Endodermal cell (in vitro differentiated cells): Measurements from ENCODE around the gene CDC14A. TPM values are rescaled to one million over a fixed set of nuclear protein-coding genes. Genes with fewer than 3 reads are reported as not detected.

ENCODE experiments used
- DNase-seq: peaks from one replicate; pipeline ENCODE4 v3.0.0-alpha.2; 2017
- H3K27ac ChIP-seq: 2 replicates; pipeline ENCODE4 v1.5.1; 2013; ENCODE audit warnings: mild to moderate bottlenecking, low read depth, low read length, moderate library complexity
- H3K27me3 ChIP-seq: 2 replicates; pipeline ENCODE4 v1.6.1; 2013; ENCODE audit warnings: mild to moderate bottlenecking, low read length, moderate library complexity; ENCODE audit not compliant: insufficient read depth, control insufficient read depth, poor library complexity, severe bottlenecking
- H3K36me3 ChIP-seq: 2 replicates; pipeline ENCODE4 v1.7.0; 2013; ENCODE audit warnings: mild to moderate bottlenecking, low read length, moderate library complexity; ENCODE audit not compliant: control insufficient read depth, insufficient read depth
- H3K4me1 ChIP-seq: one replicate; pipeline ENCODE4 v1.7.0; 2013; ENCODE audit warnings: low read length; ENCODE audit not compliant: control insufficient read depth, insufficient read depth
- H3K4me3 ChIP-seq: 2 replicates; pipeline ENCODE4 v1.5.1; 2013; ENCODE audit warnings: mild to moderate bottlenecking, low read length, moderate library complexity
- H3K9ac ChIP-seq: 2 replicates; pipeline ENCODE4 v1.6.1; 2013; ENCODE audit warnings: mild to moderate bottlenecking, low read length, moderate library complexity; ENCODE audit not compliant: poor library complexity, severe bottlenecking; ENCODE audit errors: extremely low read depth
- H3K9me3 ChIP-seq: 2 replicates; pipeline ENCODE4 v1.6.1; 2013; ENCODE audit warnings: mild to moderate bottlenecking, low read length, moderate library complexity; ENCODE audit not compliant: control insufficient read depth
- H3K27ac Mint-ChIP-seq: 2 replicates; pipeline ENCODE4 v1.8.0; 2020; ENCODE audit warnings: mixed read lengths
- H3K27me3 Mint-ChIP-seq: 2 replicates; pipeline ENCODE4 v1.8.0; 2021; ENCODE audit warnings: mild to moderate bottlenecking, mixed read lengths; ENCODE audit not compliant: insufficient read depth
- H3K36me3 Mint-ChIP-seq: 2 replicates; pipeline ENCODE4 v1.8.0; 2020; ENCODE audit warnings: low read depth, mixed read lengths
- H3K4me1 Mint-ChIP-seq: 2 replicates; pipeline ENCODE4 v1.8.0; 2020; ENCODE audit warnings: mixed read lengths
- H3K4me3 Mint-ChIP-seq: 2 replicates; pipeline ENCODE4 v1.8.0; 2020; ENCODE audit warnings: mild to moderate bottlenecking, moderate library complexity, mixed read lengths
- H3K9me3 Mint-ChIP-seq: 2 replicates; pipeline ENCODE4 v1.8.0; 2020; ENCODE audit warnings: mild to moderate bottlenecking, mixed read lengths
- WGBS, 2 experiments: methylation state at CpG; one replicate each; pipeline versions ENCODE4 v1.1.5 to v1.1.7; 2013; ENCODE audit warnings: missing lambda C conversion rate in 2 of 2, mixed read lengths in 1 of 2; ENCODE audit not compliant: insufficient coverage in 1 of 2, insufficient read length in 1 of 2; 5-methylcytosine and 5-hydroxymethylcytosine counted together
- total RNA-seq, 2 donors: library from RNA; stranded (reverse); fragmentation: NEBNext Ultra II Directional in 1 of 2; extraction: Animal tissue kit (Norgen Biotek cat#: 25700) in 1 of 2; gene quantifications; 2 replicates in 1 of 2; 3 replicates in 1 of 2; pipeline ENCODE4 v1.2.1, GENCODE V29; 2021
- TF ChIP-seq, protein P1 (sequence below): fragments of 200-600 bp; sonication (generic); conservative IDR thresholded peaks from 2 replicates; pipeline ENCODE4 v1.5.0; 2021; ENCODE audit warnings: antibody characterized with exemption, mild to moderate bottlenecking

CDC14A gene
- total RNA-seq, 2 donors from 2014 or later, result 14.5 to 17.6 TPM

DNA sequence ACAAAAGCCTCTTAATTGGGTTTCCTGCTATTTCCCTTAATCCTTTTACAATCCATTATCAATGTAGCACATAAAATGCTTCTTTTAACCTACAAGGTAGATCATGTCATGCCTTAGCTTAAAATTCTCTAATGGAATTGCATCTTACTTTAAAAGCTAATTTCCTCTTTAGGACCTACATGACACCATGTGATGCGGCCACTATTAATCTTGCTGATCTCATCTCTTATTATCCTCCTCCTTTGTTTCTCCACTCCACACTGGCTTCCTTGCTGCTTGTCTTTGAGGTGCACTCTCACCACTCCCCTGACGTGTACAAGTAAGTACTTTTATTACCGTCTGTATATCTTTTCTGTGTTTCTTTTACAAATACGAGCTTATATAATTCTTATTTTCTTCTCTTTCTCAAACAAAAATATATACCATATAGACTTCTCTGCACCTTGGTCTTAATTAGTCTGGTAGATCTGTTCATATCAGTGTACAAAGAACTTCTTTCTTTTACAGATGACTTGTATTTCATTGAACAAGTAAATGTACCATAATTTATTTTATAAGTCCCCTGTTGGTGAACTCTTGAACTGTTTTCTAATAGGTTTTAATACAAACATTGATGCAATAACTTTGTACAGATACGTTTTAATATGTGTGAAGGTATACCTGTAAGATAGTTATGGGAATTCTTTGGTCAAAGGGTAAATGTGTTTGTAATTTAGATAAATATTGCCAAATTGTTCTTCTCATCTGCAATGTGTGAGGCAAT is 213.8 kb downstream of the CDC14A start:
- Mint-ChIP-seq H3K36me3 (no peaks in the 10 kb centered on the region), H3K4me3 (no peak overlapping the region), H3K9me3 (peaks cover 18% of the 10 kb centered on the region), H3K4me1 (no peaks in the 10 kb centered on the region), H3K27ac (no peak overlapping the region), H3K27me3 (peaks cover 12% of the 10 kb centered on the region)
- TF ChIP-seq, protein P1, sequence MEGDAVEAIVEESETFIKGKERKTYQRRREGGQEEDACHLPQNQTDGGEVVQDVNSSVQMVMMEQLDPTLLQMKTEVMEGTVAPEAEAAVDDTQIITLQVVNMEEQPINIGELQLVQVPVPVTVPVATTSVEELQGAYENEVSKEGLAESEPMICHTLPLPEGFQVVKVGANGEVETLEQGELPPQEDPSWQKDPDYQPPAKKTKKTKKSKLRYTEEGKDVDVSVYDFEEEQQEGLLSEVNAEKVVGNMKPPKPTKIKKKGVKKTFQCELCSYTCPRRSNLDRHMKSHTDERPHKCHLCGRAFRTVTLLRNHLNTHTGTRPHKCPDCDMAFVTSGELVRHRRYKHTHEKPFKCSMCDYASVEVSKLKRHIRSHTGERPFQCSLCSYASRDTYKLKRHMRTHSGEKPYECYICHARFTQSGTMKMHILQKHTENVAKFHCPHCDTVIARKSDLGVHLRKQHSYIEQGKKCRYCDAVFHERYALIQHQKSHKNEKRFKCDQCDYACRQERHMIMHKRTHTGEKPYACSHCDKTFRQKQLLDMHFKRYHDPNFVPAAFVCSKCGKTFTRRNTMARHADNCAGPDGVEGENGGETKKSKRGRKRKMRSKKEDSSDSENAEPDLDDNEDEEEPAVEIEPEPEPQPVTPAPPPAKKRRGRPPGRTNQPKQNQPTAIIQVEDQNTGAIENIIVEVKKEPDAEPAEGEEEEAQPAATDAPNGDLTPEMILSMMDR, result peak; percentile 40
- WGBS, 2 experiments, result 0 to 53% methylated on average over 1 to 5 of the region's 5 CpGs
- Histone ChIP-seq H3K4me3 (no peak overlapping the region), H3K27ac (no peak overlapping the region), H3K36me3 (no peaks in the 10 kb centered on the region), H3K4me1 (no peaks in the 10 kb centered on the region), H3K9me3 (peaks cover 7% of the 10 kb centered on the region), H3K9ac (no peak overlapping the region), H3K27me3 (no peaks in the 10 kb centered on the region)
- no peak for DNase-seq

DNA sequence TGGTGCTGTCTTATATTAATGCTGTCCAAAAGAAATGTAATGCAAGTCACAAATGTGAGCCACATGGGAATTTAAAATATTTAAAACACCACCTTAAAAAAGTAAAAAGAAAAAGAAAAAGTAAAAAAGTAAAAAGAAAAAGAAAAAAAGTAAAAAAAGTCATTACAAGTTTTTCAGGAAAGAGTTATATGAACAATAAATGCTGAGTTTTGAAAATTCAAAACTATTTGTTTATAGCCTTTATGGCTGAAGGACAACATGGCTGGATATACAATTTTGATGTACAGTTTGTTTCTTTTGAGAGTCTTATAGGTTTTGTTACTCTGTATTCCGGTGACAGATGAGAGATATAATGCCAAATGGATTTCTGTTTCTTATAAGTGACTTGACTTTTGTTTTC is 214.8 kb downstream of the CDC14A start:
- peaks cover 11% of the 10 kb centered on the region for H3K27me3 Mint-ChIP-seq
- 0% methylated on average over 1 of the region's 1 CpG; no CpG with 5 or more reads in 1 of the 2 experiments for WGBS, 2 experiments
- H3K36me3 ChIP-seq, result no peaks in the 10 kb centered on the region
- peaks cover 9% of the 10 kb centered on the region for H3K9me3 ChIP-seq
- H3K27ac Mint-ChIP-seq, result no peak overlapping the region
- TF ChIP-seq, protein P1, result no peak
- no peaks in the 10 kb centered on the region for H3K4me1 ChIP-seq
- no peak overlapping the region for H3K4me3 Mint-ChIP-seq
- H3K4me3 ChIP-seq, result no peak overlapping the region
- no peaks in the 10 kb centered on the region for H3K4me1 Mint-ChIP-seq
- peaks cover 25% of the 10 kb centered on the region for H3K9me3 Mint-ChIP-seq
- H3K27ac ChIP-seq, result no peak overlapping the region
- H3K36me3 Mint-ChIP-seq, result no peaks in the 10 kb centered on the region
- no peak for DNase-seq
- H3K9ac ChIP-seq, result no peak overlapping the region
- no peaks in the 10 kb centered on the region for H3K27me3 ChIP-seq

Other genes starting within 250 kb of the CDC14A start
- gene SASS6, start 219.6 kb upstream of the CDC14A start, total RNA-seq, result 10 to 100 TPM in 1 of 2 donors, 1 to 10 TPM in 1; 8.8 to 15.3 TPM
- 10 to 100 TPM; 11.4 to 18.9 TPM for gene TRMT13, start 219.3 kb upstream of the CDC14A start, total RNA-seq
- under 1 TPM; 0.24 to 0.84 TPM for gene LRRC39, start 174.2 kb upstream of the CDC14A start, total RNA-seq
- gene DBT, start 102.7 kb upstream of the CDC14A start, total RNA-seq, result 10 to 100 TPM; 23.0 to 24.6 TPM
- 10 to 100 TPM; 46.0 to 49.8 TPM for gene RTCA, start 86.3 kb upstream of the CDC14A start, total RNA-seq
- not detected for gene GPR88, start 185.6 kb downstream of the CDC14A start, total RNA-seq